Measurements from ENCODE around the gene NFIB. TPM values are rescaled to one million over a fixed set of nuclear protein-coding genes. Genes with fewer than 3 reads are reported as not detected.

NFIB gene
- total RNA-seq, 1 donor from 2014 or later = 1.5 TPM

DNA sequence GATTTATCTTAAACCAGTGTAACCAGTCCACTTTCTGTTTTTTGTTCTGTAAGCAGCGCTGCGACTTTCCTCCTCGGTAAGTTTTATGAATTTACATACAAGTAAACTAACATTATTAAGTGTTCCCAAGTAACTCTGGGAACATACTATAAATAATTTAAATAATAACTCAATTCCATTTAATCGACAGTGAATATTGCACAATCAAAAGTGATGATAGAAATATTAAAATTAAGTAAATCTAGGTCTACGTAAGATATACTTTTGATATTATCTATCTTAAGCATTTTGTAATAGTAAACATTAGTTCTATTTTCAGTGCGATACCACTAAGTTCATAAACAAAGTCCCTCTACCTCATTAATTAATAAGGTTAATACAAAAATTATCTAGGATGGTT is 7.8 kb downstream of the NFIB start:
- Mint-ChIP-seq H3K27ac (ENCODE audit: unreplicated experiment) (no peak overlapping the region), H3K27me3 (ENCODE audit: unreplicated experiment) (no peaks in the 10 kb centered on the region)

DNA sequence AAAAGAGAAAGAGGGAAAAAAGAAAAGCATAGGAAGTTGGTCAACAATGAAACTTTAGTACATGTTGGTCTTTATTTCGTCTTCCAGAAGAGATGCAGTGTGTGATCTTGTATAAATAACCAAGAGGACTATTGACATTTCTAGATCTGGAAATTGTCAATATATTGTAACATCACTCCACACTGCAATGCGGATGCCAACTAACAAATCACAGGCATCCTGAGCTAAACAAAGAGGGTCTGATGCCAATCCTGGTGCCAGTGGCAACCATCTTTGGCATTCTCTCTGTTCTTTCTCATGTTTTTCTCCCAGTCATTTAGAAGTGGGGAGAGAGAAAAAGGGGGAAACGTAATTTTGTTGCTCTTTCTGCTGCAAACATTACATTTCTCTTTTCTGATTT is 9.7 kb downstream of the NFIB start:
- Mint-ChIP-seq H3K9me3 (ENCODE audit: unreplicated experiment) (no peaks in the 10 kb centered on the region), H3K27me3 (ENCODE audit: unreplicated experiment) (no peaks in the 10 kb centered on the region), H3K4me1 (ENCODE audit: low read depth, unreplicated experiment) (no peaks in the 10 kb centered on the region), H3K36me3 (ENCODE audit: unreplicated experiment) (no peaks in the 10 kb centered on the region), H3K4me3 (ENCODE audit: unreplicated experiment) (no peak overlapping the region), H3K27ac (ENCODE audit: unreplicated experiment) (no peak overlapping the region)
- TF ChIP-seq, protein P1, sequence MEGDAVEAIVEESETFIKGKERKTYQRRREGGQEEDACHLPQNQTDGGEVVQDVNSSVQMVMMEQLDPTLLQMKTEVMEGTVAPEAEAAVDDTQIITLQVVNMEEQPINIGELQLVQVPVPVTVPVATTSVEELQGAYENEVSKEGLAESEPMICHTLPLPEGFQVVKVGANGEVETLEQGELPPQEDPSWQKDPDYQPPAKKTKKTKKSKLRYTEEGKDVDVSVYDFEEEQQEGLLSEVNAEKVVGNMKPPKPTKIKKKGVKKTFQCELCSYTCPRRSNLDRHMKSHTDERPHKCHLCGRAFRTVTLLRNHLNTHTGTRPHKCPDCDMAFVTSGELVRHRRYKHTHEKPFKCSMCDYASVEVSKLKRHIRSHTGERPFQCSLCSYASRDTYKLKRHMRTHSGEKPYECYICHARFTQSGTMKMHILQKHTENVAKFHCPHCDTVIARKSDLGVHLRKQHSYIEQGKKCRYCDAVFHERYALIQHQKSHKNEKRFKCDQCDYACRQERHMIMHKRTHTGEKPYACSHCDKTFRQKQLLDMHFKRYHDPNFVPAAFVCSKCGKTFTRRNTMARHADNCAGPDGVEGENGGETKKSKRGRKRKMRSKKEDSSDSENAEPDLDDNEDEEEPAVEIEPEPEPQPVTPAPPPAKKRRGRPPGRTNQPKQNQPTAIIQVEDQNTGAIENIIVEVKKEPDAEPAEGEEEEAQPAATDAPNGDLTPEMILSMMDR (IDR thresholded peaks at IDR 0.05; ENCODE audit: partially characterized antibody, unreplicated experiment) = no peak
- no peak for DNase-seq

More for the DNA sequence above, 7.8 kb downstream of the NFIB start:
- Mint-ChIP-seq H3K36me3 (ENCODE audit: unreplicated experiment) (no peaks in the 10 kb centered on the region), H3K9me3 (ENCODE audit: unreplicated experiment) (no peaks in the 10 kb centered on the region), H3K4me1 (ENCODE audit: low read depth, unreplicated experiment) (no peaks in the 10 kb centered on the region), H3K4me3 (ENCODE audit: unreplicated experiment) (no peak overlapping the region)
- TF ChIP-seq, protein P1 (IDR thresholded peaks at IDR 0.05; ENCODE audit: partially characterized antibody, unreplicated experiment) = no peak
- DNase-seq = no peak

DNA sequence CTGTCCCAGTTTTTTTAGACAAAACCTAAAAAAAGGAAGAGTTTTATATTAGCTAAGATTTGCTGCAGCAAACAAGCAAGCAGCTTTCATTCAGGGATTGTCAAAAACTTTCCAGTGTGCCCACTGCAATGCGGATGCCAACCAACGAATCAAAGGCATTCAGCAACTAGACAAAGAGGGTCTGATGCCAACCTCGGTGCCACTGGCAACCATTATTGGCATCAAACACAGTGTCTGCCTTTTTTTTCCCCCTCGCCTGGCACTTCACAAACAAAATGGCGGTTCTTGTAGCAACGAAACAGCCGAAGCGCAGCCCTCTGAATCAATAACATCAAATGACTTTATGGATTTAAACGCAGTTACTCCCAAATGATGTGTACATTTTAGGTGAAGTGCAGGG is 10.4 kb downstream of the NFIB start:
- TF ChIP-seq, protein P1 (IDR thresholded peaks at IDR 0.05; ENCODE audit: partially characterized antibody, unreplicated experiment) = no peak
- no peak for DNase-seq
- H3K9me3 Mint-ChIP-seq (ENCODE audit: unreplicated experiment) = no peaks in the 10 kb centered on the region
- H3K4me3 Mint-ChIP-seq (ENCODE audit: unreplicated experiment) = no peak overlapping the region
- no peaks in the 10 kb centered on the region for H3K4me1 Mint-ChIP-seq (ENCODE audit: low read depth, unreplicated experiment)
- H3K27me3 Mint-ChIP-seq (ENCODE audit: unreplicated experiment) = no peaks in the 10 kb centered on the region
- no peaks in the 10 kb centered on the region for H3K36me3 Mint-ChIP-seq (ENCODE audit: unreplicated experiment)
- no peak overlapping the region for H3K27ac Mint-ChIP-seq (ENCODE audit: unreplicated experiment)

DNA sequence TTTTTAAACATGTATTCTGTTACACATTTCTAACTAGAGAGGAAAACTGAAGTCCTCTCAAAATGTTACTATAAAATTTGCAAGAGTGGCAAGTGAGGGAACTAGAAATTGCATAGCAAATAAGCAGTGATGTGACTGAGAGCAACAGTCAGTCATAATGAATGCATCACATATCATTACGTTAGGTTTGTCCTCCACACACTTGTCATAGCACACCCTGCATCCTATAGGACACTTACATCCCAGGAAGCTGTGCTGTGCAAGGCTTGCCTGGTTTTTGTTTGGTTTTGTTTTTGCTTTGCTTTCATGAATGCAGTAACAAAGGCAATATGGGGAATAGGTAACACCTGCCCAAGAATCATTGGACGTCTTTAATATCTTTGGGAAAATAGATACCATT is 10.8 kb downstream of the NFIB start:
- Mint-ChIP-seq H3K4me1 (ENCODE audit: low read depth, unreplicated experiment) (no peaks in the 10 kb centered on the region), H3K27me3 (ENCODE audit: unreplicated experiment) (no peaks in the 10 kb centered on the region), H3K9me3 (ENCODE audit: unreplicated experiment) (no peaks in the 10 kb centered on the region), H3K36me3 (ENCODE audit: unreplicated experiment) (no peaks in the 10 kb centered on the region), H3K27ac (ENCODE audit: unreplicated experiment) (no peak overlapping the region), H3K4me3 (ENCODE audit: unreplicated experiment) (no peak overlapping the region)
- TF ChIP-seq, protein P1 (IDR thresholded peaks at IDR 0.05; ENCODE audit: partially characterized antibody, unreplicated experiment) = no peak
- no peak for DNase-seq

DNA sequence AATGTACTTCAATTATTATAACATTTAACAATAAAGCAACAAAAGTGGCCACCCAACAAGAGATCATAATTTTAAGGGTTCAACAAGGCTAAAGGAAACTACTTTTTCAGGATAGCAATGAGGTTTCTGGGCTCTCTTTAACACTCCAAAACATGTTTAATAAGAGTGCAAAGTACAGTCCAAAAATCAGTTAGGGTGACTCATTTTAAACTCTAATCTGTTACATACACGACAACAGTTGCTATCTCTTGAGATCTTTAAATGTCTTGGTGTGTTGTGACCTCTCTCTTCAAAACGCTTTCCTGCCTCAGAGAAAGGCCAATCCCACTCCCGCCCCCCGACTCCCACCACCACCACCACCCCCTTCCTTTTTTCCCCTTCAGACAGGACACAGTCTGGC is 11.5 kb downstream of the NFIB start:
- no peaks in the 10 kb centered on the region for H3K4me1 Mint-ChIP-seq (ENCODE audit: low read depth, unreplicated experiment)
- no peaks in the 10 kb centered on the region for H3K27me3 Mint-ChIP-seq (ENCODE audit: unreplicated experiment)
- H3K4me3 Mint-ChIP-seq (ENCODE audit: unreplicated experiment) = no peak overlapping the region
- H3K36me3 Mint-ChIP-seq (ENCODE audit: unreplicated experiment) = no peaks in the 10 kb centered on the region
- no peak overlapping the region for H3K27ac Mint-ChIP-seq (ENCODE audit: unreplicated experiment)
- TF ChIP-seq, protein P1 (IDR thresholded peaks at IDR 0.05; ENCODE audit: partially characterized antibody, unreplicated experiment) = no peak
- H3K9me3 Mint-ChIP-seq (ENCODE audit: unreplicated experiment) = no peaks in the 10 kb centered on the region
- DNase-seq = no peak

Measured in glutamatergic neuron (in vitro differentiated cells).